Thymus (tissue), 11 donors: ENCODE data around the gene IL6R. TPM values are rescaled to one million over a fixed set of nuclear protein-coding genes. Genes with fewer than 3 reads are reported as not detected.
A peak's percentile ranks its signal among the peaks of the same experiment; 100 is the strongest.

ENCODE experiments used
- DNase-seq, 9 donors: peaks; one replicate each; pipeline ENCODE4 v3.0.0-alpha.2; 2013; ENCODE audit warnings: low spot score in 9 of 9, low read depth in 6 of 9, missing footprints in 1 of 9
- H3K27ac ChIP-seq, 2 donors: one replicate each; pipeline ENCODE4 v1.5.1; 2013; ENCODE audit warnings: control low read depth in 1 of 2, low read depth in 1 of 2, low read length in 1 of 2, mild to moderate bottlenecking in 1 of 2, moderate library complexity in 1 of 2
- H3K27me3 ChIP-seq, 2 donors: one replicate each; pipeline ENCODE4 v1.5.1; 2013; ENCODE audit warnings: low read length in 1 of 2; ENCODE audit not compliant: control insufficient read depth in 2 of 2, insufficient read depth in 1 of 2
- H3K36me3 ChIP-seq, 2 donors: one replicate each; pipeline ENCODE4 v1.5.1; 2013; ENCODE audit warnings: low read length in 1 of 2, mild to moderate bottlenecking in 1 of 2, moderate library complexity in 1 of 2; ENCODE audit not compliant: control insufficient read depth in 2 of 2, insufficient read depth in 2 of 2
- H3K4me1 ChIP-seq, 2 donors: one replicate each; pipeline ENCODE4 v1.5.1; 2013; ENCODE audit warnings: low read length in 2 of 2; ENCODE audit not compliant: control insufficient read depth in 2 of 2, insufficient read depth in 2 of 2
- H3K4me3 ChIP-seq, 2 donors: one replicate each; pipeline ENCODE4 v1.5.1; 2013; ENCODE audit warnings: low read length in 2 of 2, control low read depth in 1 of 2, mild to moderate bottlenecking in 1 of 2
- H3K9me3 ChIP-seq, 2 donors: one replicate each; pipeline ENCODE4 v1.5.1; 2013; ENCODE audit warnings: low read length in 1 of 2, mild to moderate bottlenecking in 1 of 2; ENCODE audit not compliant: control insufficient read depth in 2 of 2, insufficient read depth in 1 of 2
- WGBS: extraction: QIAGEN DNeasy Blood & Tissue Kit; methylation state at CpG from one replicate; pipeline ENCODE4 v1.1.7; 2013; 5-methylcytosine and 5-hydroxymethylcytosine counted together
- polyA plus RNA-seq: library from polyadenylated mRNA; stranded (reverse); fragments of 200-250 nt; gene quantifications from one replicate; pipeline ENCODE4 v1.2.3, GENCODE V29; 2013
- total RNA-seq: library from RNA; stranded (reverse); fragments of 120-200 nt; gene quantifications from one replicate; pipeline ENCODE4 v1.2.4, GENCODE V29; 2013
- donor health status: healthy.

The IL6R gene
- total and polyA plus RNA-seq, 2 donors: 10.3 to 10.5 TPM

- no peak overlapping the region for H3K4me3 ChIP-seq
- H3K27ac ChIP-seq: no peak overlapping the region
- 69% methylated on average over 1 of the region's 1 CpG for WGBS
- H3K36me3 ChIP-seq: no peaks in the 10 kb centered on the region
- H3K9me3 ChIP-seq: no peaks in the 10 kb centered on the region
- H3K4me1 ChIP-seq: peaks cover 0 to 12% of the 10 kb centered on the region in 2 donors
- DNase-seq: no peak
- peaks cover 0 to 11% of the 10 kb centered on the region in 2 donors for H3K27me3 ChIP-seq
Observed at GRCh38 chr1:154490317-154490716, 85.2 kb downstream of the IL6R start.

- no peak overlapping the region for H3K4me3 ChIP-seq
Observed at GRCh38 chr1:154492115-154492514, 87.0 kb downstream of the IL6R start.

GRCh38 chr1:154493276-154493675 lies 88.1 kb downstream of the IL6R start:
- WGBS: 29% methylated on average over 8 of the region's 8 CpGs
- peaks cover 0 to 12% of the 10 kb centered on the region in 2 donors for H3K27me3 ChIP-seq
- no peaks in the 10 kb centered on the region for H3K36me3 ChIP-seq
- no peak overlapping the region for H3K4me3 ChIP-seq
- H3K9me3 ChIP-seq: no peaks in the 10 kb centered on the region
- DNase-seq: peak in 1 of 9 donors; percentile 31
- peaks cover 0 to 16% of the 10 kb centered on the region in 2 donors for H3K4me1 ChIP-seq
- no peak overlapping the region for H3K27ac ChIP-seq

More at GRCh38 chr1:154492115-154492514, 87.0 kb downstream of the IL6R start:
- H3K4me1 ChIP-seq: peaks cover 0 to 16% of the 10 kb centered on the region in 2 donors
- no peak for DNase-seq
- peaks cover 0 to 11% of the 10 kb centered on the region in 2 donors for H3K27me3 ChIP-seq
- H3K36me3 ChIP-seq: no peaks in the 10 kb centered on the region
- no peaks in the 10 kb centered on the region for H3K9me3 ChIP-seq
- no peak overlapping the region for H3K27ac ChIP-seq
- WGBS: 50% methylated on average over 4 of the region's 4 CpGs

GRCh38 chr1:154495496-154496273 lies 90.5 kb downstream of the IL6R start:
- Histone ChIP-seq H3K9me3 (no peaks in the 10 kb centered on the region), H3K27me3 (peaks cover 16 to 33% of the 10 kb centered on the region in 2 donors), H3K4me1 (peaks cover 0 to 16% of the 10 kb centered on the region in 2 donors), H3K36me3 (no peaks in the 10 kb centered on the region), H3K27ac (no peak overlapping the region), H3K4me3 (no peak overlapping the region)
- no peak for DNase-seq
- WGBS: 75% methylated on average over 8 of the region's 8 CpGs

GRCh38 chr1:154496383-154496782 lies 91.2 kb downstream of the IL6R start:
- Histone ChIP-seq H3K4me1 (peaks cover 0 to 16% of the 10 kb centered on the region in 2 donors), H3K27me3 (peaks cover 22 to 40% of the 10 kb centered on the region in 2 donors), H3K9me3 (no peaks in the 10 kb centered on the region), H3K36me3 (no peaks in the 10 kb centered on the region), H3K4me3 (no peak overlapping the region), H3K27ac (no peak overlapping the region)
- WGBS: 86% methylated on average over 5 of the region's 5 CpGs
- no peak for DNase-seq

- no peaks in the 10 kb centered on the region for H3K9me3 ChIP-seq
- 21% methylated on average over 5 of the region's 5 CpGs for WGBS
- H3K4me3 ChIP-seq: no peak overlapping the region
- DNase-seq: peak in 4 of 9 donors; percentile 13 to 56 (median 20)
- H3K4me1 ChIP-seq: peaks cover 0 to 14% of the 10 kb centered on the region in 2 donors
- peaks cover 30 to 47% of the 10 kb centered on the region in 2 donors for H3K27me3 ChIP-seq
- no peaks in the 10 kb centered on the region for H3K36me3 ChIP-seq
- H3K27ac ChIP-seq: peak overlapping the region in 1 of 2 donors; percentile 9
Observed at GRCh38 chr1:154497026-154497806, 92.1 kb downstream of the IL6R start.

GRCh38 chr1:154499446-154499845 lies 94.3 kb downstream of the IL6R start:
- no peak overlapping the region for H3K4me3 ChIP-seq
- peaks cover 7 to 11% of the 10 kb centered on the region in 2 donors for H3K9me3 ChIP-seq
- WGBS: 97% methylated on average over 1 of the region's 1 CpG
- no peaks in the 10 kb centered on the region for H3K36me3 ChIP-seq
- DNase-seq: no peak
- no peak overlapping the region for H3K27ac ChIP-seq
- H3K27me3 ChIP-seq: peaks cover 42 to 59% of the 10 kb centered on the region in 2 donors
- H3K4me1 ChIP-seq: peaks cover 2 to 4% of the 10 kb centered on the region in 2 donors

GRCh38 chr1:154500533-154500932 lies 95.4 kb downstream of the IL6R start:
- Histone ChIP-seq H3K27me3 (peaks cover 46 to 66% of the 10 kb centered on the region in 2 donors), H3K27ac (no peak overlapping the region), H3K4me3 (peak overlapping the region in 1 of 2 donors; percentile 12), H3K36me3 (no peaks in the 10 kb centered on the region), H3K4me1 (peaks cover 2 to 4% of the 10 kb centered on the region in 2 donors), H3K9me3 (peaks cover 7 to 11% of the 10 kb centered on the region in 2 donors)
- 92% methylated on average over 8 of the region's 8 CpGs for WGBS
- DNase-seq: no peak
